Myocyte (in vitro differentiated cells): ENCODE measurements around the gene WARS2. TPM values are rescaled to one million over a fixed set of nuclear protein-coding genes. Genes with fewer than 3 reads are reported as not detected.

Source experiments
- DNase-seq: peaks from one replicate; pipeline ENCODE4 v3.0.0-alpha.2; 2012; ENCODE audit warnings: low read depth
- total RNA-seq: library from RNA; depleted of rRNA; stranded (reverse); fragments of >200 nt; gene quantifications from 2 replicates; pipeline ENCODE4 v1.2.3, GENCODE V29; 2014

Gene WARS2
- total RNA-seq, 1 donor from 2014 or later, result 12.8 TPM

DNA sequence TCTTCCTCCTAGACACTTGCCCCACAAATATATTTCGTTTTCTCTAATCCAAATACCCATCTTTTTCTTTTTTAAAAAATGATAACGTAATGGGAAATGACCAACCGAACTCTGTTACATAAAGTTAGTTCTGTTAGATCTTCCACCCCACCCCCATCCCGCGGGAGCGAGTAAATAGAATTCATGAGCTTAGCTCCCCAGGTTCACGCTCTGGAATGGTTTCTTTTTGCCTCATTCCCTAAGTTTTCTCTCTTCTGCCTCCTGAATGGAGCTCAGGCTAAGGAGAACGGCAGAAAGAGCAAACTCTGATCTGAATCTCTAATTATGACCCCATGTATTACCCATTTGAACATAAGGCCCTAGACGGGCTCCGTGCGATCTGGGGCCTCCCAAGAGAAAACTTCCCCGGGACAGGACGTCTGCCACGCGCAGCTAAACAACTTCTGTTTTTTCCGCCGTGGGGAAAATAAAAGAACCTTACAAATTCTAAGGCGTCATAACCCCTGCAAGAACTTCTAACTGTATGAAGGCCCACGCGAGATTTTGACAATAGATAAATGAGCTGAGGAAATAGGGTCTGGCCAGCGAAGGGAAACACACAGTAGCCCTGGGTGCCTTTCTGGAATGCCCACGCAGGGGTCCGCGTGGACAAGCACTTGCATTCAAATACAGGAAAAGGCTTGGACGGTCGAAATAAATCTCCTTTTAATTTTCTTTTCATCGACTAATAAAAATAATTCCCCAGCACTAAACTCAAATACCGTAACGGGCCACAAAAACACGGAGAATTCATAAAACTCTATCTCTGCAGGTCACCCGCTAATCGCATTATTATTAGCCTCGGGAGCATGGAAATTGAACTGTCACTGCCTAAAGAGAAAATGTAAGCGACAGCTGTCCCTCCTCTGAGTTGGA lies 154.6 kb downstream of the WARS2 start:
- DNase-seq, result peak; percentile 22

DNA sequence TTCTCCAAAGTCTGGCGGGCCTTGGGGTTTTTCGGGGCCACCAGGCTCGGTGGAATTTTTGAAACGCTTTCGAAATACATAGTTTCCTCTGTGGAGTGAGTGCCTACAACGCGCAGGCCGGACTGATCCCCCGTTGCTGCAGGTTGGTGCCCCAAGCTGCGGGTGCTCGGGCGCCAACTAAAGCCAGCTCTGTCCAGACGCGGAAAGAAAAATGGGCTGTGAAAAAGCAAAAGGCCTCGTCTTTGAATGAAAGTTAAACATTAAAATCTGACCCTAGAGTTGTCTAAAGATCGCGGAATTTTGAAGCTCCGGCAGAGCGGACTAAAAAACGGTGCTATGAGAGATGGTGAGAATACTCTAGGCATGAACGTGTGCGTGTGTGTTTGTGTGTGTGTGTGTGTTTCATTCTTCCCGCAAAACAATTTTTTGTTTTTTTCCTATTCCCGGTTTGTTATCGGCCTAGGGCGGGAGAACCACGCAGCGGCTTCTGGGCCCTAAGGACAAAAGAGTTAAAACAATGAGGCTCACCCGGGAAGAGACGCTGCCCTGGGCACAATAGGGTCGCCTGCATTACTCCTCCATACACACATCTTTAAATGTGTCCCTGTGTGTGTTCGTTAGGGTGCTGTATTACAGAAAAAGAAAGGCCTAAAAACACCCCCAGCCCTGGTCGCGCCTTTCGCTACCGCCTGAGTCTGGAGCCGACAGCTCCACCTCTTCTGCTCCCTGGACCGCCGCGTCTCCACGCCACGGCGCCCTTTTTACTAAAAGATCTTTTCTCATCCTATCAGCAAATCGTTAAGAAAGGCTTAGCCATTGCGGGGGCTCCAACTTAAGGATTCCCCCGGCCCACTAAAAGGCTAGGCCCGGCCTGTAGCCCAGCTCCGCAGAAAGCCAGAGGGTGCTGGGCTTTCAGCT lies 155.5 kb downstream of the WARS2 start:
- DNase-seq, result no peak

DNA sequence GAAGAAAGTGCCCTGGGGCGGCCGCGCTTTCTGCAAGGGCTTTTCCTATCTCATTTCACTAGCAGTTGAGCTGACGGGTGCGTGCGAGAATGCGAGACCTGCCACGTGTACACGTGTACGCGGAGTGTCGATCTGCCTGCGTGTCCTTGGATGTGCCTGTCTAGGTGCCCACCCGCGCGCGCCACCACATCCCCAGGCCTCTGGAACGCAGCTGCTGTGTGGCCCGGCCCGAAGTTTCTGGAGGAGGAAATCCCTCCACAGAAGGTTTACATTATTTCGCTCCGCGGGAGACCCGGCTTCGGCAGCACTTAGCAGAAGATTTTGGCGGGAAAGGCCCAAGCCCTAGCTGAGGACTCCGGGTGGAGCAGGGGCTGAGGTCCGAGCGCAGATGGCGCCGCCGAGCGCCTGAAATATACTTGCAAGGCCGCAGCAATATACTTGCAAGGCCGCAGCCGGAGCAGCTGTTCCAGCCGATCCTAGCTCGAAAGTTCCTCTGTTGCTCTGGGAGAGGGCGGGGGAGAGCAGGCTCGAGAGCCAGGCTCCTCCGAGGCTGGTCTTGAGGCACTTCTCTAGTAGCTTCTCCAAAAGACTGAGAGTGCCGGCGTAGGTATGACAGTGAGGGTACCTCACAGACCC lies 156.2 kb downstream of the WARS2 start:
- no peak for DNase-seq

DNA sequence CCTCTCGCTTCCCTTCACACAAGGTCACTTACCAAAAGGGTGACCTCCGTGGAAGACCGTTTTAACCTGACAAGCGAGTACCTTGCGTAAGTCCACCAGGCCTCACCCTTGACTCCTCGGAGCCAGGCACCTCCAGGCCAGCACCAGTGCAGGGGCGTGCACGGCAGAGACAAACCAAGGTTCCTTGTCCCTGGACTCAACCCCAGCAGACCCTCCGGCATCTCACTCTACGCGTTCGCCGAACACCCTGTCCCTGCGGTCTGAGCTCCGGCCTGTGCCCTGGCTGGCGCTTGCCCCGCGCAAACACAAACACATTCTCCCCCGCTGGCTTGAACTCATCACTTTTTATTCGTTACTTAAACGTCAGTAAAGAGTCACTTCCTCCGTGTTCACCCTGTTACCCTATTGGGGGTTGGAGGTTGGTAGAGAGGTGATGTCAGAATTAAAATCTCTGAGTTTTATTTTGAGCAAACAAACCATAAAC lies 156.9 kb downstream of the WARS2 start:
- DNase-seq, result no peak

DNA sequence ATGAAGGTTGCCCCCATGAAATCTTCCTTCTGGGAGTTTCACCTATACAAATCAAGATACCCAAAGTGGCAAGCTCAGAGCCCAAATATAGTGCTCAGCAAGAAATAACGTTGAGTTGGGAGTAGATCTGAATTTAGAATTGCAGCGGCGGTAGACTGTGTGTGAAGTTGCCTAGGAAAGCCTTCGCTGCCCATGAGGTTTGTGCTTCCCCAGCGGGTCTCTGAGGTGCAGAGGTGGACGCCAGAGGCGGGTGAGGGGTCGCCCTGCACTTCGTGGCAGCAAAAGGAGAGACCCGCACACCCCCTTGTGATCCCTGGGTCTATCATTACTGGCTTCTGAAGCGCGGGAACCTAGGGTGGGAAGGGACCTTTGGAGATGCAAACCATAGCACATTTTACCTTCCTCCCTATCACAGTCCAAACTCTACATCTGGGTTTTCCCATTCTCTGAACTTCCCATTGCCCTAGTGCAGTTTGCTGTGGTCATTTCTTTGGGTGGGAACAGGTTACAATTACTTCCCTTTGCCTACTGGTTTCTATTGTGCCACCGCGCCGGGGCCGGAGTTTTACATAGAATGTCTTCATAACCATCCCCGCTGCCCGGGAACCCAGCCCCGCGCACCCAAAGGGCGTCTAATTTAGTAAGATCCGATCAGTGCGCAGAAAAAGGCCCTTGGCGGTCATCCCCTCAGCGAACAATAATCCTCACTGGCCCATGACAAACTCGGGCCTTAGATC lies 157.5 kb downstream of the WARS2 start:
- DNase-seq, result no peak

DNA sequence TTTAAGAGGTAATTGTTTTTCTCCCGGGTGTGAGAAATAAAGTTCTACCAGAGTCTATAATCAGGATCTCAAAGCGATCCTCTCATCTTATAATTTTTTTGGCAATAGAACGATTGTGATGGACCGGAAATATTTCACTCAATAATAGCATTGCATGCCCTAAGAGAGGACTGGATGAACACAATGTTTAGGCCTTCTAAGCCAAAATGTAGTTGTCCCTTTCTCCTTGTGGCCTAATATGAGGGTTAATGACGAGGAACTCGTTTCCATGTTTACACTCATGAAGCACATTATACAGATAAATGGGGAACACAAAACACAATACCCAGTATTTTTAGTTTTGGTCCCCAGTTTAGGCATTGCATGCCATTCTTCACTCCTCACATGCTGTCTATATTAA lies 158.2 kb downstream of the WARS2 start:
- no peak for DNase-seq

DNA sequence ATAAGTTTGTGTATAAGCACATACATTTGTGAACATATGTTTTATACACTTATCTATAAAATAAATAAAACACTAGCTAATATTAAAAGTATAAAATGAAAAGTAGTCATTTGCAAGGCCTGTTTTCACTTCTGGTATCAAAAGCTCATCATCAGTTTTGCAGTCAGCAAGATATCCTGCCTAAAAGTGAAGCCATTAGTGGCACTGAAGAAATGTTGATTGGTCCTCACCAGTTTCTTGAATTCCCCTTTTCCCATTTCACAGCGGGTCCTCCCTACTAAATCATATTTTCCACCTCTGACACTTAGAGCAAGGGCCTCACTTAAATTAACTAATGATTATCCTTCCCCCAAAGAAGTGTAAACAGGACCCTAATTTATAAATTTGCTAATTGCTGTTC lies 159.0 kb downstream of the WARS2 start:
- DNase-seq, result no peak

Other genes starting within 250 kb of the WARS2 start
- 44.7 and 48.4 TPM in 2 replicates for gene TBX15, start 152.3 kb downstream of the WARS2 start, total RNA-seq
- gene HAO2, start 228.1 kb upstream of the WARS2 start, total RNA-seq, result 0.11 TPM in 1 of 2 replicates, not detected in the other